Erythroblast (primary cell): Measurements from ENCODE around the gene NRBF2.
"Not testable (repeated sequence)": the region's sequence is repeated elsewhere in the genome, so short reads cannot be mapped to it uniquely, and the experiment has no call there.

Experiments
- DNase-seq, 2 experiments: peaks; one replicate each; lab custom pipeline; 2025; lab: John Stamatoyannopoulos, UW
- GATA1 ChIP-seq: IDR thresholded peaks from 2 replicates; pipeline ENCODE4 v1.6.1; 2011; ENCODE audit warnings: low read depth, mild to moderate bottlenecking, control low read depth, low read length, moderate library complexity
- POLR2A ChIP-seq: IDR thresholded peaks from 2 replicates; pipeline ENCODE4 v1.6.1; 2011; ENCODE audit warnings: mild to moderate bottlenecking, low read length

Gene NRBF2

GRCh38 chr10:63133056-63133820 is at the start of gene NRBF2:
NRBF2 (plus strand) TSS chr10:63133328; CDS start chr10:63133471, 143 bp downstream.
- peak; percentile 99 for DNase-seq
- TF ChIP-seq GATA1 (no peak), POLR2A (peak; percentile 98)

- DNase-seq: not testable (repeated sequence)
These were observed 49.7 kb upstream of the NRBF2 start for GRCh38 chr10:63083406-63083805.

DNA sequence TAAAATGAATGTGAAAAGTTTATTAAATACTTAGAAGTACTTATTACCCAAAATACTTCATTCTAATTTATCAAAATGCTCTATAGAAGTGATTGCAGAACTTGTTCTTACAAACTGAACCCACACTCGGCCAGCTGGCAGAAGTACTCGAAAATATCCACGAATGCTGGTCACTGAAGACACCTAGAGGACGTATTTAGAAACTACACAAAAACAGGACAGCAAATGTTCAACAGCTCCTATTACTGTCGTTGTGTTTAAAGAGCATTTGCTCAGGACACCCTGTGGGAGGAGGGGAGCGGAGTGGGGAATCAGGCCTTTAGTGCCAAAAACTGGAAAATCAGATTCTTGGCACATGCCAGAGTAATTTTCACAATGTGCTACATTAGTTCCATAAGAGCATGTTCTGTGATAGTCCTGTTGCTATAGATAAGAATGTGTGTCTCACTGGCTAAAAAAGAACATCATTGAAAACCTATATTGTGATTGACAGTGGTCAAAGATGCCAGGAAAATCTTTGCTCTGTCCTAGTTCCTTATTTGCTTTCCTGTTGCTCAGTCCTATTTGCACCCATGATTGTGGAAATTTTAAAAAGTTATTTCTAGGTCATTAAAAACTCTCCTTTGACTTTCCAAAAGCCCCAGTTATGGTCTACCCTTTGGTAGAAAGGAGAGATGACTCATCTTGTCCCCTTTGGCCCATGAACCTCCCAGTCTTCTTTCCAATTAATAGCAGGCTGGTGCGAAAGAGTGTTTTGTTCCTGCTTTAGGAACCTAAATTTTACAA is 49.0 kb upstream of the NRBF2 start:
- no peak for TF ChIP-seq POLR2A
- TF ChIP-seq GATA1: no peak
- DNase-seq: peak; percentile 46 to 63

DNA sequence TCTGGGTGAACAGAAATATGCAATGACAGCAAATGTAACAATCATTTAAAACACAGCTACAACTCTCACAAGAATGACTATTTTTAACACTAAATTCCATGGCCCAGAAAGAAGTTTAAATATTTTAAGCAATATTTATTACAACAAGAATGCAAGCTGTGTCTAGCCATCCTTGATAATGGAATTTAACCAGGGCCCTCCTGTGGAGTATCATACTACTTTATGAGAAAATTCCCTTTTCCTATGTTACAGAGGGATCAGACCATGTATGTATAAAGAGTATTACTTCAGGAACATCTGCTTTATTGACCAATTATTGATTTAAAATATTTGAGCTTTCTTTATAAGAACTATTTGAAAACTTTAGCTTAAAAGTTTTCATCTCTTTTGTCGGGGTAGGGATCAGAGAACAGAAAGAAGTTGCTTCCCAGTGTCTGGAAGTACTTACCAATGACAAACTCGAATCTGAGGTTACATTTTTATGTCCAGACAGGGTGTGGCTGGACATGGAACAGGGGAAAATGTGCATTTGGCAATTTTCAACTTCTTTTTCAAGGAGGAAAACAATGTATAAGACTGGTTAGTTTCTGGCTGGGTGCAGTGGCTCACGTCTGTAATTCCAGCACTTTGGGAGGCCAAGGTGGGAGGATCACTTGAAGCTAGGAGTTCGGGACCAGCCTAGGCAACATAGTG is 48.3 kb upstream of the NRBF2 start:
- DNase-seq: no peak

DNA sequence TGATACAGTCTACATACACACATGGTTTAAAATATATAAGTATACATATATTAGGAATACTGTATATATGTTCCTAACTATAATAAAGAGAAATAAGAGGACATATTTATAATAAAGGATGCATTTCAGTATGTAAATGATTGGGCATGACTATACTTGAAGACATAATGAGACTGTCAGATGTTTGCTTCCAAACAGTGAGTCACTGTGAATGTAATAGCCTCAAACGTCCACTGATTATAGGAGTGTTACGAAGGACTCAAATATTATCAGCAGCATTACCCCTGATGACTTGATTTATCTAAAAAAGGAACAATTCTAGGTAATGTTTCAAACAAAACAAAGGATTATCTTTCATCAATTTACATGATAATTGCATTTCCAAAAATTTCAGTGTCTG is 39.9 kb upstream of the NRBF2 start:
- TF ChIP-seq POLR2A (no peak), GATA1 (no peak)
- DNase-seq: no peak

More for the DNA sequence above, 48.3 kb upstream of the NRBF2 start:
- TF ChIP-seq POLR2A: no peak
- no peak for TF ChIP-seq GATA1

- TF ChIP-seq GATA1 (no peak), POLR2A (no peak)
- no peak for DNase-seq
These were observed 38.7 kb upstream of the NRBF2 start for GRCh38 chr10:63094405-63094804.

DNA sequence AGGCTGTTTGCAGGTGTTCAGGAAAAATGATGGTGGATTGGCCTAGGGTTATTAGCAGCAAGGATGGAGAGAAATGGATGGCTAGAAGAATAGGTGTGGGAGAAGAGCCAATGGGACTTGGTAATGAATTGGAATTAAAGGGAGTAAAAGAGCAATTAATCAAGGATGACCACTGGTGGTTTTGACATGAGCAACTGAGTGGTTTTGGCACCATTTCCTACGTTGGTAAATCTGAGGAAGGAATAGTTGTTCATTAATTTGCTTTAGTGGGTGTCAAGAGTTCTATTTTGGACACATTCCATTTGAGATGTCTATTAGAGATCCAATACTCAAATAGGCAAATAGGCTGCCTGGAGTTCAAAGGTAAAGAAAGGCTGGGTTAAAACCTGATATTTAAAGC is 38.2 kb upstream of the NRBF2 start:
- no peak for DNase-seq
- TF ChIP-seq GATA1 (no peak), POLR2A (no peak)

GRCh38 chr10:63099734-63100133 is 33.4 kb upstream of the NRBF2 start:
- DNase-seq: no peak
- TF ChIP-seq POLR2A (no peak), GATA1 (no peak)

DNA sequence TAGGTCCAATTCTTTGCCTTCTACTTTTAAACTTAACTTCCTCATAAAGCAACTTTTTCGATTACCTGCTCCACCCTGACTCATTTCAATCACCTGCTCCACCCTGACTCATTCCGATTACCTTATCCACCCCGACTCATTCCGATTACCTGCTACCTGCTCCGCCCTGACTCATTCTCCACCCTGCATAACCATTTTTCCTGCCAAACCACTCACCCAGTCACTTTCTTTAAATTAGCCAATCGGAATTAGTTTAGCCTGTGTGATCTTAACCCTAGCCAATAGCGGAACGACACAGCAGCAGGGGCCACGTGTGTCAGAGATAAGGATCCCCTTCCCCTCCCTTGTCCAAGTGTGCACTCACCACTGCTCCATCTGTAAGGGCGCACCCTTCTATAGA is 32.0 kb upstream of the NRBF2 start:
- DNase-seq: peak in 1 of 2 experiments; percentile 1

- peak in 1 of 2 experiments; percentile 13 for DNase-seq
These were observed 30.7 kb upstream of the NRBF2 start for GRCh38 chr10:63102279-63102883.

GRCh38 chr10:63103178-63103577 is 29.9 kb upstream of the NRBF2 start:
- not testable (repeated sequence) for DNase-seq

DNA sequence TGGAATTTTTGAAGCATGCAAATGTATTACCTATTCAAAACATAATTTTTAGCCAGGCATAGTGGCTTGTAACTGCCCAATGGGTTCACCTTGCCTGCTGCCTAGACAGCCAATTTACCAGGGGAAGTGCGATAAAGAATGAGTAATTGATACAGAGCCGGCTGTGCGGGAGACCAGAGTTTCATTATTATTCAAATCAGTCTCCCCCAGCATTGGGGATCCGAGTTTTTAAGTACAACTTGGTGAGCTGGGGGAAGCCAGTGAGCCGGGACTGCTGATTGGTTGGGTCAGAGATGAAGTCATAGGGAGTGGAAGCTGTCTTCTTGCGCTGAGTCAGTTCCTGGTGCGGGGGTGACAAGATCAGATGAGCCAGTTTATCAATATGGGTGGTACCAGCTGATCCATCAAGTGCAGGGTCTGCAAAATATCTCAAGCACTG is 29.1 kb upstream of the NRBF2 start:
- TF ChIP-seq GATA1 (no peak), POLR2A (no peak)
- DNase-seq: peak in 1 of 2 experiments; percentile 18

DNA sequence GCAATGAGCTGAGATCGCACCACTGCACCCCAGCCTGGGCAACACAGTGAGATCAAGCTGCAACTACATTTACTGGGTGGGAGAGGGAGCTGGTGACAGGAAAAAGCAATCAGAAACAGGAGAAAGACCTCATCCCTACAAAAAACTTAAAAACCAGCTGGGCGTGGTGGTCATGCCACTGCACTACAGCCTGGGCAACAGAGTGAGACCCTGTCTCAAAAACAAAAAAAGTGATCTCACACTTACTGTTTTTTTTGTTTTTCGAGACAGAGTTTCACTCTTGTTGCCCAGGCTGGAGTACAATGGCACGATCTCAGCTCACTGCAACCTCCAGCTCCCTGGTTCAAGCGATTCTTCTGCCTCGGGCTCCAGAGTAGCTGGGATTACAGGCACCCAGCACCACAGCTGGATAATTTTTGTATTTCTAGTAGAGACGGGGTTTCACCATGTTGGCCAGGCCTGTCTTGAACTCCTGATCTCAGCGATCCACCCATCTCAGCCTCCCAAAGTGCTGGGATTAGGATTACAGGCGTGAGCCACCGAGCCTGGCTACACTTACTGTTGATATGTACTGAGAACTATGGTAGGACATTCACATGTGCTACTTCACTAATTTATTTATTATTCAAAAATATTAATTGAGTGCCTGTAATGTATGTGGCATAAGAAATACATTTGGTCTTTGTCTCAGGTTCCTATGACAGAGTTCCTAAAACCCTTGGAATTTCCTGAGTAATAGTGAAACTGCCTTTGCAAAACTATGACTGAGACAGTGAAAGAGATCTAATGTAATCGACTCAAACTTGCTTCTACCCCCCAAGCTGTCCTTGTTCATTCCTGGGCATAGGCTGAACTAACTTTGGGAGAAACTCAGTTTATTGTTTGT is 27.7 kb upstream of the NRBF2 start:
- DNase-seq: no peak

More for the DNA sequence above, 27.7 kb upstream of the NRBF2 start:
- TF ChIP-seq GATA1 (no peak), POLR2A (no peak)
